ENCODE results near the gene YKT6.
"Not testable (repeated sequence)": the region's sequence is repeated elsewhere in the genome, so short reads cannot be mapped to it uniquely, and the experiment has no call there.

- not testable (repeated sequence) for TF ChIP-seq EZH2 (IDR thresholded peaks at IDR 0.05; ENCODE audit: borderline replicate concordance, low read depth, low read length, severe bottlenecking)
- TF ChIP-seq, protein P1, sequence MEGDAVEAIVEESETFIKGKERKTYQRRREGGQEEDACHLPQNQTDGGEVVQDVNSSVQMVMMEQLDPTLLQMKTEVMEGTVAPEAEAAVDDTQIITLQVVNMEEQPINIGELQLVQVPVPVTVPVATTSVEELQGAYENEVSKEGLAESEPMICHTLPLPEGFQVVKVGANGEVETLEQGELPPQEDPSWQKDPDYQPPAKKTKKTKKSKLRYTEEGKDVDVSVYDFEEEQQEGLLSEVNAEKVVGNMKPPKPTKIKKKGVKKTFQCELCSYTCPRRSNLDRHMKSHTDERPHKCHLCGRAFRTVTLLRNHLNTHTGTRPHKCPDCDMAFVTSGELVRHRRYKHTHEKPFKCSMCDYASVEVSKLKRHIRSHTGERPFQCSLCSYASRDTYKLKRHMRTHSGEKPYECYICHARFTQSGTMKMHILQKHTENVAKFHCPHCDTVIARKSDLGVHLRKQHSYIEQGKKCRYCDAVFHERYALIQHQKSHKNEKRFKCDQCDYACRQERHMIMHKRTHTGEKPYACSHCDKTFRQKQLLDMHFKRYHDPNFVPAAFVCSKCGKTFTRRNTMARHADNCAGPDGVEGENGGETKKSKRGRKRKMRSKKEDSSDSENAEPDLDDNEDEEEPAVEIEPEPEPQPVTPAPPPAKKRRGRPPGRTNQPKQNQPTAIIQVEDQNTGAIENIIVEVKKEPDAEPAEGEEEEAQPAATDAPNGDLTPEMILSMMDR (IDR thresholded peaks at IDR 0.05; ENCODE audit: borderline replicate concordance, extremely low read depth, low read length, poor library complexity, severe bottlenecking), result not testable (repeated sequence)
Observed at GRCh38 chr7:44200163-44200562, 615 bp upstream of the YKT6 start.

Data from DND-41 (cell line).